ENCODE results near the gene PTGES3. TPM values are rescaled to one million over a fixed set of nuclear protein-coding genes. Genes with fewer than 3 reads are reported as not detected.

The PTGES3 gene
- total RNA-seq, 1 experiment from 2014 or later, result 435 TPM

- H3T11ph ChIP-seq (ENCODE audit: low read length), result no peak overlapping the region
- H3K27ac Mint-ChIP-seq, result peak overlapping the region in 2 of 3 experiments; percentile 99; a peak in 3 of 7 replicates
Observed at GRCh38 chr12:56644654-56645053, 43.4 kb downstream of the PTGES3 start.

More at GRCh38 chr12:56644654-56645053, 43.4 kb downstream of the PTGES3 start:
- H2BK20ac ChIP-seq (ENCODE audit: low read depth, low read length, poor library complexity, severe bottlenecking), result no peak overlapping the region
- H4K91ac ChIP-seq (ENCODE audit: insufficient read length, low read depth, low read length), result no peak overlapping the region
- no peak overlapping the region for H3K4ac ChIP-seq (ENCODE audit: low read depth, low read length)
- peak overlapping the region; percentile 95 for H3K9ac ChIP-seq (ENCODE audit: extremely low read depth, insufficient read length, low read length)
- no peaks in the 10 kb centered on the region for H3K23me2 ChIP-seq (ENCODE audit: insufficient read length, low read depth, low read length, poor library complexity, severe bottlenecking)
- no peak overlapping the region for H3K14ac ChIP-seq (ENCODE audit: insufficient read depth, low read length)
- no peak for TF ChIP-seq CTCF (conservative IDR thresholded peaks at IDR 0.05)
- Mint-ChIP-seq H3K27me3 (ENCODE audit: low read depth) (no peaks in the 10 kb centered on the region), H3K4me3 (peak overlapping the region; percentile 99 to 100), H3K36me3 (ENCODE audit: insufficient read depth in 1 of 3, low read depth in 3 of 3) (peaks cover 52 to 55% (median 53%) of the 10 kb centered on the region in 3 experiments), H3K4me1 (peaks cover 16 to 18% of the 10 kb centered on the region in 2 experiments), H3K9me3 (no peaks in the 10 kb centered on the region)
- no peak overlapping the region for H3K23ac ChIP-seq (ENCODE audit: insufficient read length, low read depth, low read length)
- H4K5ac ChIP-seq (ENCODE audit: insufficient read length, low read depth, low read length), result no peak overlapping the region
- no peak for DNase-seq
- H3K4me2 ChIP-seq (ENCODE audit: insufficient read depth, insufficient read length, low read length), result peak overlapping the region; percentile 96
- no peak overlapping the region for H2BK120ac ChIP-seq (ENCODE audit: low read depth, low read length, poor library complexity, severe bottlenecking)
- H3K79me1 ChIP-seq (ENCODE audit: insufficient read depth, low read depth, low read length, poor library complexity, severe bottlenecking), result no peaks in the 10 kb centered on the region
- no peak overlapping the region for H4K8ac ChIP-seq (replicated peaks; ENCODE audit: insufficient read length, low read depth, low read length)
- no peaks in the 10 kb centered on the region for H3K4me1 ChIP-seq (ENCODE audit: insufficient read depth, low read length)
- H2AK5ac ChIP-seq (ENCODE audit: insufficient read length, low read length), result no peak overlapping the region
- H3K27me3 ChIP-seq (ENCODE audit: insufficient read depth, low read length), result no peaks in the 10 kb centered on the region
- no peak overlapping the region for H2AFZ ChIP-seq (ENCODE audit: low read length)
- no peaks in the 10 kb centered on the region for H3K9me3 ChIP-seq (ENCODE audit: control insufficient read depth, low read depth, low read length)
- H2BK5ac ChIP-seq (ENCODE audit: insufficient read length, low read length), result no peak overlapping the region
- no peaks in the 10 kb centered on the region for H4K20me1 ChIP-seq (ENCODE audit: control insufficient read depth, insufficient read depth, insufficient read length)
- H3K56ac ChIP-seq (ENCODE audit: insufficient read length, low read depth, low read length), result no peak overlapping the region
- no peak overlapping the region for H2BK15ac ChIP-seq (ENCODE audit: low read depth, low read length)
- no peak overlapping the region for H3K18ac ChIP-seq (ENCODE audit: insufficient read length, low read depth, low read length)
- no CpG with 5 or more reads among the region's 4 CpGs for WGBS (ENCODE audit: extremely low coverage, insufficient read length, low lambda C conversion rate)
- H3K79me2 ChIP-seq (ENCODE audit: insufficient read depth, low read length), result peaks cover 17% of the 10 kb centered on the region; the same call in 1 of the 2 replicates
- H2BK12ac ChIP-seq (ENCODE audit: insufficient read length, low read depth, low read length), result no peak overlapping the region
- H3K27ac ChIP-seq (ENCODE audit: insufficient read length, low read depth, low read length), result no peak overlapping the region

Measured in H9 (cell line).